Left ventricle myocardium inferior (tissue), 1 donor: ENCODE measurements around the gene DEPP1. TPM values are rescaled to one million over a fixed set of nuclear protein-coding genes. Genes with fewer than 3 reads are reported as not detected.

ENCODE experiments used
- DNase-seq: peaks from one replicate; pipeline ENCODE4 v3.0.0-alpha.2; 2020
- H3K27ac ChIP-seq: fragments of 200-600 bp; replicated peaks from 2 replicates; pipeline ENCODE4 v1.8.0; 2021
- H3K27me3 ChIP-seq: fragments of 200-600 bp; 2 replicates; pipeline ENCODE4 v1.8.0; 2021; ENCODE audit warnings: low read depth
- H3K36me3 ChIP-seq: fragments of 200-600 bp; 2 replicates; pipeline ENCODE4 v1.8.0; 2021
- H3K4me1 ChIP-seq: fragments of 200-600 bp; 2 replicates; pipeline ENCODE4 v1.8.0; 2021
- H3K4me3 ChIP-seq: fragments of 200-600 bp; 2 replicates; pipeline ENCODE4 v1.8.0; 2021; ENCODE audit warnings: mild to moderate bottlenecking, moderate library complexity
- H3K9me3 ChIP-seq: fragments of 200-600 bp; replicated peaks from 2 replicates; pipeline ENCODE4 v1.8.0; 2021
- intact Hi-C: fragments of 100-400 bp; cut with micrococcal nuclease; formaldehyde crosslinking; loops from one replicate; pipeline ENCODE4 v1.11.0; 2022
- total RNA-seq: library from RNA; stranded (reverse); fragmentation: NEBNext Ultra II Directional; extraction: Animal tissue kit (Norgen Biotek cat#: 25700); gene quantifications from one replicate; pipeline ENCODE4 v1.2.1, GENCODE V29; 2021
- TF ChIP-seq, protein P1 (sequence below): fragments of 200-600 bp; IDR thresholded peaks from 2 replicates; pipeline ENCODE4 v1.8.0; 2021; ENCODE audit warnings: antibody characterized with exemption, mild to moderate bottlenecking, borderline replicate concordance
- donor health status: DM: no; HTN: yes; CAD: no; lungs with severe emphysema.

The DEPP1 gene
- total RNA-seq, 1 donor from 2014 or later, result 27.5 TPM

DNA sequence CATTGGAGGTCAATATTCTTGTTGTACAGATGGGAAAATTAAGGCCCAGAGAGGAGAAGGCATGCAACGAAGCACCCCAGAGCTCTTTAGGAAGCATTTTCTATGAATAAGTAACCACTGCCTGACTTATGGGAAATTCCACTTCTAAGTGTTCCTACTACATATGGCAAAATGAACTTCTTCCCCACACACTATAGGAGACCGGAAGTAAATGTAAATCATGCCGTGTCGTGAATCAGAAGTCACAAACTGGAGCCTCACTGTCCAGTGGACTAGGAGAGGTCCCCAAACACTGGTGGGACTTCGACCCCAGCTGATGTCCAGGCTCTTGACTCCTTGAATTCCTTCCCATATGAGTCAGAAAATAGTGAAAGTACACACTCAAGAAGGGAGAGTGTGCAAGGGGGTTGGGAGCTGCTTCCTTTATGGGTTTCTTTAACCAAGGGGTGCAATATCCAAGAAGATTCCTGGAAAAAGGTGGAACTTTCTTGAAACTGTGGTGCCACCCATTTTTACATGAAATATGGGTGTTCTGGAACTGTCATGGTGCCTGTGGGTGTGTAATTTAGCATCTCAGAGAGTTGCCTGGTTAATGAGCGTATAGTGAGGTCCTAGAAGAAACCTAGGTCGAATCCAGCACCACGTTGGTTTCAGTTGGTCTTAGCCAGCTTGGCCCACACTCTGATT, 12.3 kb downstream of the DEPP1 start:
- Histone ChIP-seq H3K36me3 (peaks cover 20% of the 10 kb centered on the region), H3K9me3 (no peaks in the 10 kb centered on the region), H3K4me3 (peak overlapping the region; percentile 85), H3K27me3 (no peaks in the 10 kb centered on the region), H3K4me1 (peaks cover 99% of the 10 kb centered on the region), H3K27ac (peak overlapping the region; percentile 96)
- TF ChIP-seq, protein P1, sequence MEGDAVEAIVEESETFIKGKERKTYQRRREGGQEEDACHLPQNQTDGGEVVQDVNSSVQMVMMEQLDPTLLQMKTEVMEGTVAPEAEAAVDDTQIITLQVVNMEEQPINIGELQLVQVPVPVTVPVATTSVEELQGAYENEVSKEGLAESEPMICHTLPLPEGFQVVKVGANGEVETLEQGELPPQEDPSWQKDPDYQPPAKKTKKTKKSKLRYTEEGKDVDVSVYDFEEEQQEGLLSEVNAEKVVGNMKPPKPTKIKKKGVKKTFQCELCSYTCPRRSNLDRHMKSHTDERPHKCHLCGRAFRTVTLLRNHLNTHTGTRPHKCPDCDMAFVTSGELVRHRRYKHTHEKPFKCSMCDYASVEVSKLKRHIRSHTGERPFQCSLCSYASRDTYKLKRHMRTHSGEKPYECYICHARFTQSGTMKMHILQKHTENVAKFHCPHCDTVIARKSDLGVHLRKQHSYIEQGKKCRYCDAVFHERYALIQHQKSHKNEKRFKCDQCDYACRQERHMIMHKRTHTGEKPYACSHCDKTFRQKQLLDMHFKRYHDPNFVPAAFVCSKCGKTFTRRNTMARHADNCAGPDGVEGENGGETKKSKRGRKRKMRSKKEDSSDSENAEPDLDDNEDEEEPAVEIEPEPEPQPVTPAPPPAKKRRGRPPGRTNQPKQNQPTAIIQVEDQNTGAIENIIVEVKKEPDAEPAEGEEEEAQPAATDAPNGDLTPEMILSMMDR, result no peak
- intact Hi-C loops, result no loop called here
- no peak for DNase-seq

DNA sequence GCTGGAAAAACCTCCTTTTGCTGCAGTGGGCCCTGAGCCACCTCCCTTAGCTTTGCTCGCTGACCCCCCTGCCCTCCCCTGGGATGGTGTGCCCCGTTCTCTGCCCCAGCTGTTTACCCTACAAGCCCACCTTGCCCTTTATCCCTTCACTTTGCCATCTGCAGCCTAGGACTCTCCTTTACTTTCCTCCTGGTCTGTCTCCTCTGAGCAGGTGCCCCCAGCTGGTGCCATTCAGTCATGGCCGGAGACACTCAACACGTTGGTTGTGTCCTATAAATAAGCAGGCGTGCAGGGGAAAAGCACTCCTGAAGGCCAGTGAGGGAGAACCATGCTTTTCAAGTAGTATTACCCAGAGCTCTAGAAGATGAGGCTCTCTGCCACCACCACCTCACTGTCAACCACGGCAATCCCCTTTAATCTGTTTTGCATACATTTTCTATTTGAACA, 12.9 kb downstream of the DEPP1 start:
- Histone ChIP-seq H3K9me3 (no peaks in the 10 kb centered on the region), H3K27ac (peak overlapping the region; percentile 96), H3K27me3 (no peaks in the 10 kb centered on the region), H3K4me3 (peak overlapping the region; percentile 85), H3K36me3 (peaks cover 14% of the 10 kb centered on the region), H3K4me1 (peaks cover 100% of the 10 kb centered on the region)
- TF ChIP-seq, protein P1, result peak; percentile 37
- no peak for DNase-seq
- intact Hi-C loops, result no loop called here

DNA sequence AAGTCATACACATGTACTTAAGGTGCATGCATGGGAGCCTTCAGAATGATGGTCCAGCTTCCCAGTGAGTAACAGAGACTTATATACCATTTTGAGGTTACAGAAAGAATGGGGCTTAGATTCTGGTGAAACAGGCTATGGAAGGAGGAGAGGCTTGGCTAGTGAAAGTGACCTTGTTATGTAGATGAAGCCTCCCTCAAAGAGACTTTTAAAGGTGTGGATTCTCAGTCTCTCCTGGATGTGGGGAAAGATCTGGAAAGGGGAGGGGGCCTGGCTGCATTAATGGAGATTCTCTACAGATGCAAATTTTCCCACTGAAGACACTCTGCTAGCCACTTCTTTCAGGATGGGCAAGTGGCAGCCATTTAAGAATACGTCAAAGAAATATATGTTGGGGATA, 13.5 kb downstream of the DEPP1 start:
- Histone ChIP-seq H3K27ac (peak overlapping the region; percentile 96), H3K9me3 (no peaks in the 10 kb centered on the region), H3K36me3 (peaks cover 8% of the 10 kb centered on the region), H3K27me3 (no peaks in the 10 kb centered on the region), H3K4me1 (peaks cover 100% of the 10 kb centered on the region), H3K4me3 (peak overlapping the region; percentile 85)
- intact Hi-C loops, result no loop called here
- TF ChIP-seq, protein P1, result no peak
- DNase-seq, result no peak

DNA sequence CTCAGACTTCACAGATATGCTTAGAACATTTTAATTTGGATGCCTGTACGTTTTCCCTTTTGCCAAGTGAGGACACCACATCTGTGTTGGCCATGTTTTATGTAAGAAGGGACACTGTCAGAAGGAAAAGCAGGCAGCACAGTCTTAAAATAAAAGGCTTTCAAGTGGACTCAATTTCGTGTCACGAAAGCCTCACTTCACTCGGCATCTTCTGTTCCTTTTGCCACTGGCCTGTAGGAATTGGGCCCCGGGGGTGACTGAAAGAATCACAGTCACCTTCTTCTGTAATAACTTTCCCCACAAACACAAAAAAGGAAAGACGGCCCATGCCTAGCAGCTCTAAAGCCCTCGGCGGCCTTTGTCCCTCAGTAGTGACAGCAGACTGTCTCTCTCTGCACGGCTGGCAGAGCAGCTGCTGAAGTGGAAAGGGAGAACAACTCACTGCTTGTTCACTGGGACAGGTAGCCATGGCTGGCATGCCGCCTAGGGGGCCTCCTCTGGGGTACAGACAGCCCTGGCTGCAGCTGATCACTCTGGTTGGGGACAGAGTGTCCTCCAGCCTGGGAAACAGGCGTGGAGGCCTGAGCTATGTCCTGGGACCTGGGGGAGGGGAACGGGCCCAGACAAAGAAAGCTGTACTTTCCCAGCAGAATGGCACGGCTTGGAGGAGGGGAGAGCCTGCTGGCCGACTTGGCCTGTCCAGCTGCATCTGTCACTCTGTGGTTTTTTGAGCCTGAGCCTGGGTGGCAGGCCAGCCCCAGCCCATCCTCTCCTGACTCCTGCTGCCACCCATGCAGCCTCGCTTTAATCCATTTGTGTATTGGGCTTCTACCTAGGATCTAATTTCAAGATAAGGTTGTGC, 14.6 kb downstream of the DEPP1 start:
- Histone ChIP-seq H3K4me3 (peak overlapping the region; percentile 85), H3K27ac (peak overlapping the region; percentile 96), H3K27me3 (no peaks in the 10 kb centered on the region), H3K9me3 (no peaks in the 10 kb centered on the region), H3K36me3 (no peaks in the 10 kb centered on the region), H3K4me1 (peaks cover 96% of the 10 kb centered on the region)
- intact Hi-C loops, result no loop called here
- TF ChIP-seq, protein P1, result no peak
- DNase-seq, result peak; percentile 90

DNA sequence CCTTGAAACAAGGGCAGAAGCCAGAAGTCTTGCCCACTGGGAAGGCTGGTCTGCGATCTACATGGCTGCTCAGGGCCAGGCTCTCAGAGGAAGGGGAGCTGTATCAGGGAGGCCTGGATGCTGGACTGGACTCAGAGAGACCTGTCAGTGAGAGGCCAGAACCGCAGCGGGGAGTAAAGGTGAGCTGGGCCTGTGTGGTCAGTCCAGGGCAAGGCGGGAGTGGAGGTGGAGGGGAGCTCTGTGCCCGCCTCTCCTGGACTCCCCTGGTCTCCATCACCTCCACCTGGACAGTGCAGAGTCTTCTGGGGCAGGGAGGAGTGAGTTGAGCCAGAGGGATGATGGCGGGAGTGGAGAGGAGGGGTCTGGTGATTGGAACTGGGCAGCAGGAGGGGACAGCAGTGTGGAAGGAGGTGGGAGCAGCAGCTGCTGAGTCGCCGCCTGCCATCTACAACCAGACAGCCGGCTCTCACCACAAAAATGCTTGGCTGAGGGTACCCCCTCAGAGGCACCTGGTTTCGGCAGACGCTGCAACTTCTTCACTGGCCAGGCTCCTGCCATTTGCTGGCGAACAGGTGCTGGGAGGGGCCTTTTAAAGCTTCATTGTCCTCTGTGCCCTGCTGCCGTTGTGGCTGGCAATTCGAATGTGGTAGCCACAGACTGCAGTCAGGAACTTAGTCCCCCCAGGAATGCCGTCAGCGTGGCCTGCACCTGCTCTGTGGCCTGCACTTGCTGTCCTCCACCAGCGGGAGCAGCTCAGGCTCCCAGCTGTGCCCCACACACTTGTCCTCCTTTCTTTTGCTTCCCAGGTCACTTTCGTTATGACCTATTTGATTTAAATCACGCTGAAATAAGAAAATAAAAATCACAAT, 15.5 kb downstream of the DEPP1 start:
- peak overlapping the region; percentile 85 for H3K4me3 ChIP-seq
- intact Hi-C loops, result no loop called here
- no peak for DNase-seq
- H3K36me3 ChIP-seq, result no peaks in the 10 kb centered on the region
- H3K27ac ChIP-seq, result peak overlapping the region; percentile 96
- peaks cover 96% of the 10 kb centered on the region for H3K4me1 ChIP-seq
- H3K9me3 ChIP-seq, result no peaks in the 10 kb centered on the region
- TF ChIP-seq, protein P1, result peak; percentile 53
- no peaks in the 10 kb centered on the region for H3K27me3 ChIP-seq
